H1 (cell line): ENCODE results near the gene LMNA. TPM values are rescaled to one million over a fixed set of nuclear protein-coding genes. Genes with fewer than 3 reads are reported as not detected.

ENCODE experiments used
- CBX5 ChIP-seq: fragments of 300-800, 300-1000 bp; sonication (generic); IDR thresholded peaks from 2 replicates; pipeline ENCODE4 v1.7.1; 2016; ENCODE audit warnings: antibody characterized with exemption, low read length, low read depth
- HDAC2 ChIP-seq, 2 experiments: fragments of 300-600 bp in 1 of 2; sonication (generic) in 1 of 2; IDR thresholded peaks; 2 replicates each; pipeline ENCODE4 v1.6.1; 2011 to 2012; ENCODE audit warnings: low read depth in 2 of 2, low read length in 2 of 2, mild to moderate bottlenecking in 2 of 2, moderate library complexity in 2 of 2, borderline replicate concordance in 1 of 2, inconsistent platforms in 1 of 2
- KDM5A ChIP-seq: fragments of 200-600 bp; IDR thresholded peaks from 2 replicates; pipeline ENCODE4 v1.7.1; 2012; ENCODE audit warnings: mild to moderate bottlenecking, low read length, inconsistent platforms, mixed read lengths
- TEAD4 ChIP-seq: IDR thresholded peaks from 2 replicates; pipeline ENCODE4 v1.6.1; 2012; ENCODE audit warnings: low read depth, low read length, inconsistent platforms, mixed read lengths
- polyA plus RNA-seq, 7 experiments: library from polyadenylated mRNA; depleted of rRNA in 3 of 7; stranded (reverse) in 5 of 7; unstranded in 2 of 7; fragments of >200 nt in 5 of 7; fragments of 200-250 nt in 2 of 7; gene quantifications; 1 replicate in 5 of 7; 2 replicates in 1 of 7; 4 replicates in 1 of 7; pipeline versions ENCODE4 v1.2.1 to v1.2.3, GENCODE V29; 2011 to 2013; ENCODE audit warnings: missing spikeins in 2 of 7, mixed read lengths in 2 of 7
- total RNA-seq: library from RNA; stranded (reverse); fragmentation: NEBNext Ultra II Directional; extraction: Animal tissue kit (Norgen Biotek cat#: 25700); gene quantifications from 2 replicates; pipeline ENCODE4 v1.2.1, GENCODE V29; 2021

Gene LMNA
- total and polyA plus RNA-seq, 2 of the 8 experiments (the other 6 are each of a cell fraction or from before 2014, with no cell fraction given): 25.8 to 46.8 TPM

DNA sequence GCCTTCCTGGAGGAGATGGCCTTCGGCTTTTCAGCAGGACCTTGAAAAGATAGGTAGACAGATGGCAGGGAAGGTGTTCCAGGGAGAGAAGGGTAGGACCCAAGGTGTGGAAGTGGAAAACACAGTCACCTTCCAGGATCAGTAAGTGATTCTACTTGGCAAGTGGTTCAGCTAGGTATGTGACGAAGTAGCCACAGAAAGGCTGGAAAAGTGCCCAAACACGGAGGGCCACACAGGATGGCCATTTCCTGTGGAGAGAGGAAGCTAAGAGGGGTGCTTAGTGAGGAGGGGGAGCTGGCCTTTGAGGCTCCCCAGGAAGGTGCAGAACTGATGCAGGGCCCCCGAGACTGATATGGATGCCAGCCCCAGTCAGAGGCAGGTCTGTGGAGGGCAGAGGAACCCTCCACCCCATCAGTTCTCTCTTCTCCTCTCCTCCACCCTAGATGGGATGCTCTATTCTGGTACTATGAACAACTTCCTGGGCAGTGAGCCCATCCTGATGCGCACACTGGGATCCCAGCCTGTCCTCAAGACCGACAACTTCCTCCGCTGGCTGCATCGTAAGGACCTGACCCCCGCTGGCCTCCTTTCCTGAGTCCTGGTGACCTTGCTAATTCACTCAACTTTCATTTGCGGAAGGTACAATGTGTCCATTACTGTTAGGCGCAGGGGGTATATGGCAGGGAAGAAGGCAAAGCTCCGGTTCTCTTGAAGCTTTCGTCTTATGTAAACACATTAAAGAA is 45.7 kb downstream of the LMNA start (continued):
- no peak for TF ChIP-seq CBX5
- TF ChIP-seq TEAD4: no peak
- no peak for TF ChIP-seq HDAC2 (IDR thresholded peaks at IDR 0.05; ENCODE audit: borderline replicate concordance in 1 of 2, low read depth in 2 of 2, low read length in 2 of 2)
- no peak for TF ChIP-seq KDM5A
